Trophoblast cell (in vitro differentiated cells and primary cell): ENCODE data around the gene BLVRA.
A peak's percentile ranks its signal among the peaks of the same experiment; 100 is the strongest.

ENCODE experiments used
- DNase-seq, 2 donors: peaks; one replicate each; pipeline ENCODE4 v3.0.0-alpha.2; 2016
- H2AFZ ChIP-seq: 2 replicates; pipeline ENCODE4 v1.6.1; 2013; ENCODE audit warnings: low read length, moderate library complexity, mild to moderate bottlenecking; ENCODE audit not compliant: insufficient read depth, poor library complexity
- H2AK5ac ChIP-seq: 2 replicates; pipeline ENCODE4 v1.6.1; 2013; ENCODE audit warnings: mild to moderate bottlenecking, low read length
- H2BK120ac ChIP-seq: 2 replicates; pipeline ENCODE4 v1.6.1; 2013; ENCODE audit warnings: low read length, mild to moderate bottlenecking, moderate library complexity; ENCODE audit not compliant: insufficient read depth, poor library complexity
- H2BK12ac ChIP-seq: 2 replicates; pipeline ENCODE4 v1.6.1; 2013; ENCODE audit warnings: mild to moderate bottlenecking, low read length, moderate library complexity
- H2BK5ac ChIP-seq: 2 replicates; pipeline ENCODE4 v1.6.1; 2013; ENCODE audit warnings: low read length, low read depth, moderate library complexity, mild to moderate bottlenecking; ENCODE audit not compliant: poor library complexity
- H3K14ac ChIP-seq: 2 replicates; pipeline ENCODE4 v1.6.1; 2013; ENCODE audit warnings: mild to moderate bottlenecking, low read length
- H3K18ac ChIP-seq: 2 replicates; pipeline ENCODE4 v1.6.1; 2013; ENCODE audit warnings: mild to moderate bottlenecking, low read length
- H3K23ac ChIP-seq: 2 replicates; pipeline ENCODE4 v1.6.1; 2013; ENCODE audit warnings: low read length
- H3K27ac ChIP-seq: 2 replicates; pipeline ENCODE4 v1.5.1; 2013; ENCODE audit warnings: low read depth, mild to moderate bottlenecking, inconsistent platforms, low read length, moderate library complexity
- H3K27me3 ChIP-seq: 2 replicates; pipeline ENCODE4 v1.6.1; 2013; ENCODE audit warnings: inconsistent platforms, mild to moderate bottlenecking, low read length, moderate library complexity; ENCODE audit not compliant: insufficient read depth
- H3K36me3 ChIP-seq, 2 experiments: 1 replicate in 1 of 2; 2 replicates in 1 of 2; pipeline ENCODE4 v1.6.1; 2013; ENCODE audit warnings: low read length in 2 of 2, mild to moderate bottlenecking in 2 of 2, moderate library complexity in 1 of 2; ENCODE audit not compliant: insufficient read depth in 2 of 2, control insufficient read depth in 1 of 2
- H3K4ac ChIP-seq: 2 replicates; pipeline ENCODE4 v1.6.1; 2013; ENCODE audit warnings: low read depth, mild to moderate bottlenecking, low read length, moderate library complexity
- H3K4me1 ChIP-seq, 2 experiments: 1 replicate in 1 of 2; 2 replicates in 1 of 2; pipeline ENCODE4 v1.6.1; 2013; ENCODE audit warnings: low read length in 2 of 2, mild to moderate bottlenecking in 2 of 2, moderate library complexity in 1 of 2; ENCODE audit not compliant: insufficient read depth in 2 of 2, control insufficient read depth in 1 of 2
- H3K4me2 ChIP-seq: 2 replicates; pipeline ENCODE4 v1.6.1; 2013; ENCODE audit warnings: inconsistent platforms, mild to moderate bottlenecking, low read length, moderate library complexity
- H3K4me3 ChIP-seq: 2 replicates; pipeline ENCODE4 v1.5.1; 2013; ENCODE audit warnings: mild to moderate bottlenecking, low read depth, low read length, inconsistent platforms
- H3K79me1 ChIP-seq: one replicate; pipeline ENCODE4 v1.6.1; 2013; ENCODE audit warnings: low read length
- H3K79me2 ChIP-seq: 2 replicates; pipeline ENCODE4 v1.6.1; 2013; ENCODE audit warnings: low read length, mild to moderate bottlenecking; ENCODE audit not compliant: control insufficient read depth, insufficient read depth, poor library complexity
- H3K9ac ChIP-seq: 2 replicates; pipeline ENCODE4 v1.6.1; 2013; ENCODE audit warnings: mild to moderate bottlenecking, low read length
- H3K9me3 ChIP-seq: 2 replicates; pipeline ENCODE4 v1.6.1; 2013; ENCODE audit warnings: low read depth, mild to moderate bottlenecking, control low read depth, inconsistent platforms, low read length; ENCODE audit not compliant: insufficient read depth
- H4K12ac ChIP-seq: 2 replicates; pipeline ENCODE4 v1.6.1; 2013; ENCODE audit warnings: low read depth, mild to moderate bottlenecking, low read length, moderate library complexity
- H4K8ac ChIP-seq: 2 replicates; pipeline ENCODE4 v1.6.1; 2013; ENCODE audit warnings: low read depth, mild to moderate bottlenecking, low read length, moderate library complexity
- H4K91ac ChIP-seq: one replicate; pipeline ENCODE4 v1.6.1; 2013; ENCODE audit warnings: low read depth, mild to moderate bottlenecking, low read length, moderate library complexity
- WGBS: extraction: QIAGEN DNeasy Blood & Tissue Kit; methylation state at CpG from one replicate; pipeline ENCODE4 v1.1.7; 2013; ENCODE audit warnings: missing lambda C conversion rate; ENCODE audit not compliant: insufficient read length, insufficient coverage; ENCODE audit errors: extremely low coverage; 5-methylcytosine and 5-hydroxymethylcytosine counted together

The BLVRA gene

GRCh38 chr7:43737467-43738127, 20.9 kb upstream of the BLVRA start:
- H4K8ac ChIP-seq, result no peak overlapping the region
- H2AFZ ChIP-seq, result no peak overlapping the region
- no peak overlapping the region for H4K12ac ChIP-seq
- no peak overlapping the region for H3K23ac ChIP-seq
- no peak overlapping the region for H2AK5ac ChIP-seq
- H3K18ac ChIP-seq, result no peak overlapping the region
- no peak for DNase-seq
- H3K9me3 ChIP-seq, result no peaks in the 10 kb centered on the region
- no peak overlapping the region for H2BK12ac ChIP-seq
- H3K79me2 ChIP-seq, result no peaks in the 10 kb centered on the region
- no peak overlapping the region for H3K9ac ChIP-seq
- H3K27ac ChIP-seq, result no peak overlapping the region
- H3K4me2 ChIP-seq, result no peak overlapping the region
- no peak overlapping the region for H3K4ac ChIP-seq
- H3K4me1 ChIP-seq, result no peaks in the 10 kb centered on the region
- no peak overlapping the region for H2BK5ac ChIP-seq
- H3K4me3 ChIP-seq, result no peak overlapping the region
- H3K79me1 ChIP-seq, result no peaks in the 10 kb centered on the region
- H3K14ac ChIP-seq, result no peak overlapping the region
- no peak overlapping the region for H2BK120ac ChIP-seq
- H3K27me3 ChIP-seq, result no peaks in the 10 kb centered on the region
- WGBS, result no CpG with 5 or more reads among the region's 6 CpGs
- H4K91ac ChIP-seq, result no peak overlapping the region
- H3K36me3 ChIP-seq, result no peaks in the 10 kb centered on the region

DNA sequence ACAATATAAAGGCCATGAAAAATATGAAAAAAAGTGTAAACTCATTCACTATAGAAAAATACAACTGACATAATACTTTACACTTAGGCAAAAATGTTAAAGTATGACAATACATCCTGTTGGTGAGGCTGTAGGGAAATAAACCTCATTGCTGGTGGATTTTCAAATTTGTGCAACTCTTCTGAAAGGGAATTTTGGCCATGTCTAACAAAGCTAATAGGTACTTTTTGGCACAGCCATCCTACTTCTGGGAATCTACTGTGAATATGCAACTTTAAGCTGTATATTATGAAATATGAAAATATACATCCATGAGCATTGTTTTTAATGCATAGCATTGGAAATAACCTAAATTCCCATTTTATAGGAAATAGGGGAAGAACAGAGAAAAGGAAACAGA, 15.8 kb upstream of the BLVRA start:
- no peak overlapping the region for H3K4ac ChIP-seq
- H3K18ac ChIP-seq, result no peak overlapping the region
- H2BK12ac ChIP-seq, result no peak overlapping the region
- H4K8ac ChIP-seq, result no peak overlapping the region
- H2BK5ac ChIP-seq, result no peak overlapping the region
- no peaks in the 10 kb centered on the region for H3K36me3 ChIP-seq
- H2AFZ ChIP-seq, result no peak overlapping the region
- no peak overlapping the region for H2BK120ac ChIP-seq
- DNase-seq, result no peak
- no peaks in the 10 kb centered on the region for H3K79me1 ChIP-seq
- no peak overlapping the region for H4K91ac ChIP-seq
- no peaks in the 10 kb centered on the region for H3K9me3 ChIP-seq
- H3K14ac ChIP-seq, result no peak overlapping the region
- H3K23ac ChIP-seq, result no peak overlapping the region
- H4K12ac ChIP-seq, result no peak overlapping the region
- no peaks in the 10 kb centered on the region for H3K79me2 ChIP-seq
- no peak overlapping the region for H3K4me2 ChIP-seq
- H3K27ac ChIP-seq, result no peak overlapping the region
- H3K27me3 ChIP-seq, result no peaks in the 10 kb centered on the region
- H3K9ac ChIP-seq, result no peak overlapping the region
- H3K4me1 ChIP-seq, result no peaks in the 10 kb centered on the region
- H2AK5ac ChIP-seq, result no peak overlapping the region
- no peak overlapping the region for H3K4me3 ChIP-seq

DNA sequence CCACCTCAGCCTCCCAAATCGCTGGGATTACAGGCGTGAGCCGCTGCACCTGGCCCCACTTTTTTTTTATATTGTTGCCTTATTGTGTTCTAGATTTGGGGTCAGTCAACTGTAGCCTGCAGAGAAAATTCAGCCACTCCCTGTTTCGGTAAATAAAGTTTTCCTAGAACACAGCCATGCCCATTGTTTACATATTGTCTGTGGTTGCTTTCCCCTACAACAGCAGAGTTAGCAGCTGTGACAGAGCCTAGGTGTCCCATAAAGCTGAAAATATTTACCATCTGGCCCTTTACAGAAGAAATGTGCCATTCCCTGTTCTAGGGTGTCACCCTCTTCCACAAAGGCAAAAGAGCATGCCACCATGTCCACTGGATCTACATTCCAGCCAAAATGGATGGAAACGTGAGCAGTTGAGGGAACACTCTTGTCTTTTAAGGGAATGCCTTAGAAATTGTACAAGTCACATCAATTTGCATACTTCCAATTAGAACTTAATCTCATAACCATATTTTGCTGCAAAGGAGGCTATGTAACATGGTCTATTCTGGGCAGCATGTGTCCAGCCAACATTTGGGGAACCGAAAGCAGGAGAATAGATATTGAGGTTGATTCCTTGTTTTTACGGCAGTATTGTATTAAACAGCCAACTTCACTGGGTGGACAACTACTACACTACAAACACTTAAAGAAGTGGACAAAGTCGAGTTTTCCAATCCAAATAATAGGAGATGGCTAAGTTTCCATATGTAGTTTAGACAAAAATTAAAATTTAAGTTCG, 11.0 kb upstream of the BLVRA start:
- peak overlapping the region; percentile 4 for H3K9ac ChIP-seq
- no peak for DNase-seq
- H2BK120ac ChIP-seq, result no peak overlapping the region
- H3K27ac ChIP-seq, result no peak overlapping the region
- H3K79me1 ChIP-seq, result no peaks in the 10 kb centered on the region
- no peak overlapping the region for H3K14ac ChIP-seq
- H3K18ac ChIP-seq, result no peak overlapping the region
- no peaks in the 10 kb centered on the region for H3K27me3 ChIP-seq
- H4K8ac ChIP-seq, result no peak overlapping the region
- H3K79me2 ChIP-seq, result no peaks in the 10 kb centered on the region
- no peak overlapping the region for H2BK5ac ChIP-seq
- H4K12ac ChIP-seq, result no peak overlapping the region
- no peak overlapping the region for H2BK12ac ChIP-seq
- no CpG with 5 or more reads among the region's 9 CpGs for WGBS
- no peak overlapping the region for H3K4me3 ChIP-seq
- H2AFZ ChIP-seq, result no peak overlapping the region
- H2AK5ac ChIP-seq, result no peak overlapping the region
- no peaks in the 10 kb centered on the region for H3K4me1 ChIP-seq
- H3K36me3 ChIP-seq, result no peaks in the 10 kb centered on the region
- H3K4ac ChIP-seq, result no peak overlapping the region
- H3K9me3 ChIP-seq, result peaks cover 2% of the 10 kb centered on the region
- H4K91ac ChIP-seq, result no peak overlapping the region
- no peak overlapping the region for H3K4me2 ChIP-seq
- no peak overlapping the region for H3K23ac ChIP-seq

- H3K79me2 ChIP-seq, result no peaks in the 10 kb centered on the region
- H4K91ac ChIP-seq, result no peak overlapping the region
- H3K9ac ChIP-seq, result no peak overlapping the region
- no peak overlapping the region for H4K12ac ChIP-seq
- H3K27ac ChIP-seq, result no peak overlapping the region
- H2BK5ac ChIP-seq, result no peak overlapping the region
- H3K79me1 ChIP-seq, result no peaks in the 10 kb centered on the region
- H3K18ac ChIP-seq, result no peak overlapping the region
- no peak overlapping the region for H3K23ac ChIP-seq
- no CpG with 5 or more reads among the region's 5 CpGs for WGBS
- H3K4me2 ChIP-seq, result no peak overlapping the region
- H2AK5ac ChIP-seq, result no peak overlapping the region
- H2BK120ac ChIP-seq, result no peak overlapping the region
- H2AFZ ChIP-seq, result no peak overlapping the region
- H3K9me3 ChIP-seq, result peaks cover 2% of the 10 kb centered on the region
- H3K4ac ChIP-seq, result no peak overlapping the region
- no peaks in the 10 kb centered on the region for H3K4me1 ChIP-seq
- H2BK12ac ChIP-seq, result no peak overlapping the region
- DNase-seq, result no peak
- no peaks in the 10 kb centered on the region for H3K27me3 ChIP-seq
- H3K4me3 ChIP-seq, result no peak overlapping the region
- no peak overlapping the region for H3K14ac ChIP-seq
- H4K8ac ChIP-seq, result no peak overlapping the region
- H3K36me3 ChIP-seq, result no peaks in the 10 kb centered on the region
Measured at GRCh38 chr7:43749383-43749940, 9.0 kb upstream of the BLVRA start.
